K562 (cell line): ENCODE measurements around the gene PDE8A. TPM values are rescaled to one million over a fixed set of nuclear protein-coding genes. Genes with fewer than 3 reads are reported as not detected.
A peak's percentile ranks its signal among the peaks of the same experiment; 100 is the strongest.

Source experiments
- ATAC-seq: fragments of 200-7000 bp; cut with Tn5 transposase; 3 replicates; pipeline ENCODE4 v1.9.1; 2020; ENCODE audit warnings: moderate library complexity
- BruUV-seq: library from RNA; stranded (reverse); fragments of 400-500 nt; replicated peaks from 2 replicates; lab custom pipeline; 2021; lab: Mats Ljungman, UMichigan
- CTCF ChIA-PET: fragments of 300-600 bp; formaldehyde crosslinking; extraction: SDS; loops from one replicate; lab custom pipeline; 2021; ENCODE audit warnings: low intra/inter-chr PET ratio; lab: Yijun Ruan, JAX
- POLR2A ChIA-PET: fragments of 300-600, 350-650 bp; sonication (Branson Sonifier 250); formaldehyde crosslinking; extraction: SDS; loops from one replicate; lab custom pipeline; 2021; ENCODE audit warnings: antibody characterized with exemption, inconsistent platforms; lab: Yijun Ruan, JAX
- DNase-seq, 4 experiments: peaks; one replicate each; pipeline versions ENCODE4 v3.0.0 to v3.0.0-alpha.2; 2011 to 2018; ENCODE audit warnings: low spot score in 3 of 4, mixed read lengths in 3 of 4; ENCODE audit errors: extremely low read depth in 1 of 4
- FAIRE-seq: peaks from 2 replicates; lab custom pipeline; 2011; peaks lifted over from hg19 to GRCh38; lab: Jason Lieb, UNC
- H2AFZ ChIP-seq: 2 replicates; pipeline ENCODE4 v1.6.0; 2011; ENCODE audit warnings: low read depth, low read length, control low read depth, inconsistent platforms
- H3K27ac ChIP-seq: fragments of 200-600 bp; 3 replicates; pipeline ENCODE4 v1.8.0; 2011; ENCODE audit warnings: low read depth, mild to moderate bottlenecking, control low read depth, inconsistent platforms, low read length, moderate library complexity, mixed read lengths; ENCODE audit errors: extremely low read depth
- H3K27me3 ChIP-seq, 2 experiments: fragments of 300-600 bp in 1 of 2; 2 replicates in 1 of 2; 3 replicates in 1 of 2; pipeline versions ENCODE4 v1.6.0 to v1.8.0; 2011; ENCODE audit warnings: inconsistent platforms in 2 of 2, low read length in 2 of 2, mild to moderate bottlenecking in 1 of 2, mixed read lengths in 1 of 2, moderate library complexity in 1 of 2; ENCODE audit not compliant: control insufficient read depth in 2 of 2, insufficient read depth in 2 of 2
- H3K36me3 ChIP-seq: fragments of 300-600 bp; 3 replicates; pipeline ENCODE4 v1.8.0; 2011; ENCODE audit warnings: mild to moderate bottlenecking, low read length, inconsistent platforms; ENCODE audit not compliant: control insufficient read depth, insufficient read depth
- H3K4me1 ChIP-seq, 2 experiments: fragments of 200-600 bp in 1 of 2; replicated peaks in 1 of 2; 2 replicates in 1 of 2; 3 replicates in 1 of 2; pipeline versions ENCODE4 v1.5.1 to v1.8.0; 2011; ENCODE audit warnings: inconsistent platforms in 2 of 2, low read length in 2 of 2, mild to moderate bottlenecking in 1 of 2, mixed read lengths in 1 of 2, moderate library complexity in 1 of 2; ENCODE audit not compliant: control insufficient read depth in 2 of 2, insufficient read depth in 2 of 2
- H3K4me2 ChIP-seq: 2 replicates; pipeline ENCODE4 v1.6.1; 2011; ENCODE audit warnings: low read length, control low read depth, inconsistent platforms, mixed read lengths; ENCODE audit not compliant: insufficient read depth
- H3K4me3 ChIP-seq: fragments of 200-600 bp; sonication (generic), shearing (Covaris generic); 2 replicates; pipeline ENCODE4 v1.5.1; 2016; ENCODE audit warnings: control low read depth, inconsistent platforms
- H3K79me2 ChIP-seq: fragments of 200-600 bp; 3 replicates; pipeline ENCODE4 v1.8.0; 2011; ENCODE audit warnings: low read length, inconsistent platforms; ENCODE audit not compliant: control insufficient read depth, insufficient read depth
- H3K9ac ChIP-seq, 2 experiments: 2 replicates each; pipeline versions ENCODE4 v1.6.0 to v1.6.1; 2011; ENCODE audit warnings: low read depth in 2 of 2, low read length in 2 of 2, control low read depth in 1 of 2, inconsistent platforms in 1 of 2, mild to moderate bottlenecking in 1 of 2, mixed read lengths in 1 of 2; ENCODE audit not compliant: insufficient read depth in 1 of 2
- H3K9me1 ChIP-seq: one replicate; pipeline ENCODE4 v1.6.0; 2011; ENCODE audit warnings: inconsistent platforms, mild to moderate bottlenecking, low read length, moderate library complexity; ENCODE audit not compliant: control insufficient read depth, insufficient read depth
- H3K9me3 ChIP-seq: replicated peaks from 2 replicates; pipeline ENCODE4 v1.5.1; 2011; ENCODE audit warnings: low read depth, low read length, inconsistent platforms; ENCODE audit not compliant: control insufficient read depth, insufficient read depth
- H4K20me1 ChIP-seq: replicated peaks from 2 replicates; pipeline ENCODE4 v1.6.1; 2011; ENCODE audit warnings: low read length, inconsistent platforms, mixed read lengths; ENCODE audit not compliant: control insufficient read depth, insufficient read depth
- CEBPG ChIP-seq, 3 experiments: fragments of 200-800 bp in 1 of 3; sonication (Bioruptor generic) in 1 of 3; sonication (generic) in 1 of 3; formaldehyde crosslinking in 1 of 3; IDR thresholded peaks in 2 of 3; conservative IDR thresholded peaks in 1 of 3; 2 replicates each; pipeline versions ENCODE4 v1.6.1 to v1.8.0; 2016 to 2022; ENCODE audit warnings: missing compliant biosample characterization in 2 of 3, missing genetic modification characterization in 2 of 3, mild to moderate bottlenecking in 1 of 3, missing genetic modification reagents in 1 of 3
- CTBP1 ChIP-seq: fragments of 450-650 bp; IDR thresholded peaks from 2 replicates; pipeline ENCODE4 v1.6.1; 2016; ENCODE audit warnings: borderline replicate concordance
- DPF2 ChIP-seq: fragments of 450-650 bp; IDR thresholded peaks from 2 replicates; pipeline ENCODE4 v1.6.1; 2016
- ETV6 ChIP-seq, 3 experiments: fragments of 150-350 bp in 1 of 3; sonication (generic) in 1 of 3; formaldehyde crosslinking in 1 of 3; IDR thresholded peaks; 2 replicates each; pipeline versions ENCODE4 v1.6.1 to v1.8.0; 2014 to 2022; ENCODE audit warnings: borderline replicate concordance in 2 of 3, low read depth in 2 of 3, antibody characterized with exemption in 1 of 3, low read length in 1 of 3, mild to moderate bottlenecking in 1 of 3, missing genetic modification reagents in 1 of 3
- LCOR ChIP-seq: sonication (generic); formaldehyde crosslinking; IDR thresholded peaks from 2 replicates; pipeline ENCODE4 v1.8.0; 2022; ENCODE audit warnings: mild to moderate bottlenecking, missing genetic modification reagents
- LEF1 ChIP-seq: fragments of 450-650 bp; IDR thresholded peaks from 2 replicates; pipeline ENCODE4 v1.6.1; 2016; ENCODE audit warnings: mild to moderate bottlenecking
- RNF2 ChIP-seq: sonication (generic); IDR thresholded peaks from 2 replicates; pipeline ENCODE4 v1.6.1; 2016
- SMARCE1 ChIP-seq: fragments of 450-650 bp; IDR thresholded peaks from 2 replicates; pipeline ENCODE4 v1.7.1; 2016; ENCODE audit warnings: mild to moderate bottlenecking
- ZNF12 ChIP-seq: sonication (generic); formaldehyde crosslinking; IDR thresholded peaks from 2 replicates; pipeline ENCODE4 v1.4.0; 2020; ENCODE audit warnings: mild to moderate bottlenecking, missing genetic modification reagents
- ZNF316 ChIP-seq: fragments of 450-650 bp; IDR thresholded peaks from 2 replicates; pipeline ENCODE4 v1.6.1; 2016
- ZSCAN29 ChIP-seq: fragments of 450-650 bp; IDR thresholded peaks from 2 replicates; pipeline ENCODE4 v1.6.1; 2017
- WGBS: fragments of 100-300 bp; shearing (Covaris generic); methylation state at CpG from one replicate; pipeline ENCODE4 v1.1.6; 2016; ENCODE audit warnings: low coverage, mixed read lengths; ENCODE audit not compliant: insufficient coverage; ENCODE audit errors: missing lambda C conversion rate; 5-methylcytosine and 5-hydroxymethylcytosine counted together
- in situ Hi-C: fragments of 300-500 bp; cut with MboI; formaldehyde crosslinking; loops from 4 replicates; pipeline ENCODE4 v1.15.0; 2018; ENCODE audit warnings: inconsistent platforms, mixed read lengths
- intact Hi-C: fragments of 100-400 bp; cut with micrococcal nuclease; formaldehyde crosslinking; loops from 2 replicates; pipeline ENCODE4 v1.14.2; 2022
- polyA plus RNA-seq, 8 experiments: library from polyadenylated mRNA; depleted of rRNA in 4 of 8; stranded (reverse) in 5 of 8; unstranded in 3 of 8; fragments of >200 nt; fragmentation: Nextera tagmentation in 2 of 8; fragmentation: Illumina TruSeq in 1 of 8; extraction: Ambion mirVana in 2 of 8; extraction: Trizol in 1 of 8; gene quantifications; 2 replicates each; pipeline versions ENCODE4 v1.2.1 to v1.2.3, GENCODE V29; 2011 to 2014; ENCODE audit warnings: inconsistent platforms in 1 of 8, missing spikeins in 1 of 8
- total RNA-seq, 7 experiments: library from RNA; depleted of rRNA in 6 of 7; stranded (reverse); fragments of >200 nt in 6 of 7; fragmentation: Illumina TruSeq in 2 of 7; extraction: Trizol in 2 of 7; gene quantifications; 2 replicates each; pipeline versions ENCODE4 v1.2.1 to v1.2.3, GENCODE V29; 2011 to 2021; ENCODE audit warnings: low replicate concordance in 1 of 7
- TF ChIP-seq, protein P1 (sequence below): fragments of 250-450 bp; sonication (Bioruptor Pico); IDR thresholded peaks from 2 replicates; pipeline ENCODE4 v1.5.0; 2020; ENCODE audit warnings: mild to moderate bottlenecking
- TF ChIP-seq, protein P2 (sequence below): IDR thresholded peaks from 2 replicates; pipeline ENCODE4 v1.6.1; 2011; ENCODE audit warnings: borderline replicate concordance, low read depth, mild to moderate bottlenecking, moderate library complexity, low read length; ENCODE audit not compliant: insufficient read depth, poor library complexity, severe bottlenecking
- TF ChIP-seq, protein P3 (sequence below), 2 experiments: fragments of 450-650 bp in 1 of 2; sonication (generic) in 1 of 2; formaldehyde crosslinking in 1 of 2; IDR thresholded peaks in 1 of 2; conservative IDR thresholded peaks in 1 of 2; 2 replicates each; pipeline versions ENCODE4 v1.6.1 to v1.8.1; 2016 to 2023; ENCODE audit warnings: mild to moderate bottlenecking in 2 of 2, moderate library complexity in 2 of 2, inconsistent platforms in 1 of 2, missing genetic modification reagents in 1 of 2

The PDE8A gene
- total and polyA plus RNA-seq, 9 of the 15 experiments (the other 6 are each of a cell fraction or from before 2014, with no cell fraction given) = 5.9 to 40.3 (median 19.8) TPM

DNA sequence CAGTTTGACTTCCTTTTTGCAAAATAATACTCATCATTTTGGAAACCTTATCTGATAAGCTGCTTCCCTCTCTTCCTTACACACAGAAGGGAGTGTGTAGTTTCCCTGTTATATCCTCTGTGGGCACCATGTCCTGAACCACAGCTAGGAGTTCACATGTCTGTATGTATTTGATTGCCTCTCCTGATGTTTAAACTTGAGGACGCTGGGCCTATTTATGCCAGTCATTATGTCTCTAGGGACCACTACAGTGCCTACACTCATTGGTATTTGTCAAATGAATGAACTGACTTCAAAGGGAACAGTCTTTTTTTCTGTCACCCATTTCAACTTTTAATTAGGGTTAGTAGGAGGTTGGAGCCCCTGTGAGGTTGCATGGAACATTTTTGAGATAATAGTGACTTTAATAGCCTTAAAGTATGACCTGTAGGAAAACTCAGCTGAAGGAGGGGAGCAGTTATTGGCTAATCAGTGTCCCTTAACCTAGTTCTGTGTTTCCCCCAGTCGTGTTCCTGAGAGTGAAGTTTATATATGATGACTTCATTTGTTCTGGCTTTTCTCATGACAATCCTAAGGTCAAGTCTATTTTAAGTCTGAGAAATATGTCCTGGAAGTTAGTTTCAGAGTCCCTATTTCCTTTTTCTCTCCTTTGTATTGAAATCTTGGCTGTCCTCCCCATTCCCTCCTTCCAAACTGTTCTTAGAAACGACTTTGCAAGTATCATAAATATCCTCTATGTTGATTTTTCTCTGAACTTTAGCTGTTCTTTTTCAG is 28.9 kb downstream of the PDE8A start:
- ChIA-PET CTCF (interaction anchor here (1.9 kb wide), 1 partner anchor 185 kb away, joined by 4 read pairs; no protein-coding TSS in a partner anchor), POLR2A (interaction anchor here (1.0 to 2.8 kb wide), 5 partner anchors 10 to 55 kb away, joined by 3 to 11 read pairs (median 4); no protein-coding TSS in a partner anchor)
- H2AFZ ChIP-seq = no peak overlapping the region
- ATAC-seq (peak; percentile 79), FAIRE-seq (peak; percentile 92), DNase-seq (peak in 3 of 4 experiments; percentile 30 to 68 (median 57))
- H3K36me3 ChIP-seq = no peaks in the 10 kb centered on the region
- in situ Hi-C loops (no loop called here), intact Hi-C loops (loop anchor here (1.0 to 10.0 kb wide), 2 partner anchors 55 to 186 kb away; no protein-coding TSS in a partner anchor)
- peaks cover 11 to 41% of the 10 kb centered on the region in 2 experiments for H3K4me1 ChIP-seq
- H3K9me1 ChIP-seq = peaks cover 3% of the 10 kb centered on the region
- H3K27ac ChIP-seq = peak overlapping the region; percentile 53
- WGBS = 20% methylated on average over 3 of the region's 3 CpGs
- no peaks in the 10 kb centered on the region for H4K20me1 ChIP-seq
- H3K4me2 ChIP-seq = peak overlapping the region; percentile 5; the same call in 1 of the 2 replicates
- no peaks in the 10 kb centered on the region for H3K9me3 ChIP-seq
- BruUV-seq = no TSS peak
- no peaks in the 10 kb centered on the region for H3K27me3 ChIP-seq
- H3K79me2 ChIP-seq = peaks cover 79% of the 10 kb centered on the region
- H3K9ac ChIP-seq = peak overlapping the region in 1 of 2 experiments; percentile 15; a peak in 1 of 4 replicates
- no peak overlapping the region for H3K4me3 ChIP-seq
- peak; percentile 45; the same call in 1 of the 2 replicates for TF ChIP-seq CEBPG (CRISPR knock-in tag; IDR thresholded peaks at IDR 0.05)
- TF ChIP-seq CEBPG (tag; conservative IDR thresholded peaks at IDR 0.05 in 1 of 2, IDR thresholded peaks at IDR 0.05 in 1 of 2) = peak; percentile 80 to 90
- TF ChIP-seq, protein P1, sequence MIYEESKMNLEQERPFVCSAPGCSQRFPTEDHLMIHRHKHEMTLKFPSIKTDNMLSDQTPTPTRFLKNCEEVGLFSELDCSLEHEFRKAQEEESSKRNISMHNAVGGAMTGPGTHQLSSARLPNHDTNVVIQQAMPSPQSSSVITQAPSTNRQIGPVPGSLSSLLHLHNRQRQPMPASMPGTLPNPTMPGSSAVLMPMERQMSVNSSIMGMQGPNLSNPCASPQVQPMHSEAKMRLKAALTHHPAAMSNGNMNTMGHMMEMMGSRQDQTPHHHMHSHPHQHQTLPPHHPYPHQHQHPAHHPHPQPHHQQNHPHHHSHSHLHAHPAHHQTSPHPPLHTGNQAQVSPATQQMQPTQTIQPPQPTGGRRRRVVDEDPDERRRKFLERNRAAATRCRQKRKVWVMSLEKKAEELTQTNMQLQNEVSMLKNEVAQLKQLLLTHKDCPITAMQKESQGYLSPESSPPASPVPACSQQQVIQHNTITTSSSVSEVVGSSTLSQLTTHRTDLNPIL = no peak
- TF ChIP-seq LCOR (CRISPR knock-in tag) = no peak
- peak; percentile 49; the same call in 1 of the 2 replicates for TF ChIP-seq DPF2
- TF ChIP-seq ZNF12 (CRISPR knock-in tag) = no peak
- no peak for TF ChIP-seq ZSCAN29
- TF ChIP-seq, protein P2, sequence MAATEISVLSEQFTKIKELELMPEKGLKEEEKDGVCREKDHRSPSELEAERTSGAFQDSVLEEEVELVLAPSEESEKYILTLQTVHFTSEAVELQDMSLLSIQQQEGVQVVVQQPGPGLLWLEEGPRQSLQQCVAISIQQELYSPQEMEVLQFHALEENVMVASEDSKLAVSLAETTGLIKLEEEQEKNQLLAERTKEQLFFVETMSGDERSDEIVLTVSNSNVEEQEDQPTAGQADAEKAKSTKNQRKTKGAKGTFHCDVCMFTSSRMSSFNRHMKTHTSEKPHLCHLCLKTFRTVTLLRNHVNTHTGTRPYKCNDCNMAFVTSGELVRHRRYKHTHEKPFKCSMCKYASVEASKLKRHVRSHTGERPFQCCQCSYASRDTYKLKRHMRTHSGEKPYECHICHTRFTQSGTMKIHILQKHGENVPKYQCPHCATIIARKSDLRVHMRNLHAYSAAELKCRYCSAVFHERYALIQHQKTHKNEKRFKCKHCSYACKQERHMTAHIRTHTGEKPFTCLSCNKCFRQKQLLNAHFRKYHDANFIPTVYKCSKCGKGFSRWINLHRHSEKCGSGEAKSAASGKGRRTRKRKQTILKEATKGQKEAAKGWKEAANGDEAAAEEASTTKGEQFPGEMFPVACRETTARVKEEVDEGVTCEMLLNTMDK = peak; percentile 17
- TF ChIP-seq ETV6 (IDR thresholded peaks at IDR 0.05; ENCODE audit: borderline replicate concordance in 1 of 2, low read depth in 2 of 2, low read length in 1 of 2) = no peak
- no peak for TF ChIP-seq ETV6 (CRISPR knock-in tag; IDR thresholded peaks at IDR 0.05; ENCODE audit: borderline replicate concordance)
- TF ChIP-seq RNF2 = no peak
- TF ChIP-seq, protein P3, sequence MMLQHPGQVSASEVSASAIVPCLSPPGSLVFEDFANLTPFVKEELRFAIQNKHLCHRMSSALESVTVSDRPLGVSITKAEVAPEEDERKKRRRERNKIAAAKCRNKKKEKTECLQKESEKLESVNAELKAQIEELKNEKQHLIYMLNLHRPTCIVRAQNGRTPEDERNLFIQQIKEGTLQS (IDR thresholded peaks at IDR 0.05) = peak; percentile 74
- TF ChIP-seq, protein P3 (CRISPR knock-in tag; conservative IDR thresholded peaks at IDR 0.05) = no peak; the same call in 1 of the 2 replicates
- peak; percentile 55; the same call in 1 of the 2 replicates for TF ChIP-seq CTBP1
- TF ChIP-seq SMARCE1 = peak; percentile 25; the same call in 1 of the 2 replicates
- 0 out of 2 replicates have a peak, but pooled peaks have one; percentile 36 for TF ChIP-seq LEF1
- peak; percentile 44; the same call in 1 of the 2 replicates for TF ChIP-seq ZNF316
